HepG2 (cell line): ENCODE results near the gene TBCD. TPM values are rescaled to one million over a fixed set of nuclear protein-coding genes. Genes with fewer than 3 reads are reported as not detected.

Experiments
- ATAC-seq: fragments of 200-7000 bp; cut with Tn5 transposase; 3 replicates; pipeline ENCODE4 v1.9.1; 2020; ENCODE audit warnings: mild to moderate bottlenecking, moderate library complexity
- BruUV-seq: library from RNA; stranded (reverse); fragments of 400-500 nt; replicated peaks from 2 replicates; lab custom pipeline; 2021; lab: Mats Ljungman, UMichigan
- CTCF ChIA-PET: fragments of 300-600 bp; formaldehyde crosslinking; extraction: SDS; loops from one replicate; lab custom pipeline; 2021; ENCODE audit warnings: low total read pairs, inconsistent platforms, low intra/inter-chr PET ratio; lab: Yijun Ruan, JAX
- POLR2A ChIA-PET: fragments of 350-600 bp; sonication (Branson Sonifier 250); formaldehyde crosslinking; loops from one replicate; lab custom pipeline; 2020; ENCODE audit warnings: antibody characterized with exemption, inconsistent platforms; lab: Yijun Ruan, JAX
- DNase-seq: peaks from one replicate; pipeline ENCODE4 v3.0.0-alpha.2; 2015; ENCODE audit warnings: low spot score
- FAIRE-seq: peaks from 3 replicates; lab custom pipeline; 2011; peaks lifted over from hg19 to GRCh38; lab: Jason Lieb, UNC
- H2AFZ ChIP-seq: one replicate; pipeline ENCODE4 v1.6.1; 2011; ENCODE audit warnings: low read length, inconsistent platforms
- H3K27ac ChIP-seq: fragments of 300-600 bp; 3 replicates; pipeline ENCODE4 v1.8.0; 2011; ENCODE audit warnings: mixed run types, mild to moderate bottlenecking, mixed read lengths, low read length, inconsistent platforms; ENCODE audit not compliant: insufficient read depth; ENCODE audit errors: extremely low read length
- H3K27me3 ChIP-seq, 2 experiments: fragments of 200-600 bp in 1 of 2; 2 replicates in 1 of 2; 3 replicates in 1 of 2; pipeline versions ENCODE4 v1.6.0 to v1.8.0; 2011; ENCODE audit warnings: low read length in 2 of 2, mild to moderate bottlenecking in 2 of 2, moderate library complexity in 2 of 2, inconsistent platforms in 1 of 2; ENCODE audit not compliant: insufficient read depth in 2 of 2, control insufficient read depth in 1 of 2
- H3K36me3 ChIP-seq, 2 experiments: fragments of 200-600 bp in 1 of 2; replicated peaks in 1 of 2; 2 replicates in 1 of 2; 3 replicates in 1 of 2; pipeline versions ENCODE4 v1.5.1 to v1.8.0; 2011; ENCODE audit warnings: low read length in 2 of 2, inconsistent platforms in 1 of 2; ENCODE audit not compliant: insufficient read depth in 2 of 2, control insufficient read depth in 1 of 2
- H3K4me1 ChIP-seq: 2 replicates; pipeline ENCODE4 v1.5.1; 2012; ENCODE audit warnings: low read length, inconsistent platforms; ENCODE audit not compliant: insufficient read depth
- H3K4me2 ChIP-seq: 2 replicates; pipeline ENCODE4 v1.6.0; 2011; ENCODE audit warnings: low read depth, low read length, inconsistent platforms
- H3K4me3 ChIP-seq, 3 experiments: fragments of 200-600 bp in 1 of 3; sonication (generic), shearing (Covaris generic) in 1 of 3; replicated peaks in 1 of 3; 2 replicates each; pipeline ENCODE4 v1.5.1; 2011 to 2016; ENCODE audit warnings: low read length in 3 of 3, inconsistent platforms in 2 of 3, low read depth in 2 of 3, mild to moderate bottlenecking in 2 of 3, control low read depth in 1 of 3, mixed read lengths in 1 of 3; ENCODE audit not compliant: insufficient read depth in 1 of 3
- H3K79me2 ChIP-seq: one replicate; pipeline ENCODE4 v1.6.1; 2011; ENCODE audit warnings: low read length, inconsistent platforms; ENCODE audit not compliant: insufficient read depth
- H3K9ac ChIP-seq: 2 replicates; pipeline ENCODE4 v1.6.0; 2011; ENCODE audit warnings: mild to moderate bottlenecking, low read depth, low read length, inconsistent platforms; ENCODE audit not compliant: insufficient read depth
- H3K9me3 ChIP-seq: 2 replicates; pipeline ENCODE4 v1.5.1; 2012; ENCODE audit warnings: mild to moderate bottlenecking, low read length
- H4K20me1 ChIP-seq: 2 replicates; pipeline ENCODE4 v1.6.0; 2011; ENCODE audit warnings: inconsistent platforms, mild to moderate bottlenecking, low read length, moderate library complexity; ENCODE audit not compliant: insufficient read depth
- FOXO1 ChIP-seq: sonication (generic); formaldehyde crosslinking; IDR thresholded peaks from 2 replicates; pipeline ENCODE4 v1.4.0; 2020; ENCODE audit warnings: missing genetic modification reagents
- NCOA2 ChIP-seq: sonication (generic); formaldehyde crosslinking; IDR thresholded peaks from 2 replicates; pipeline ENCODE4 v1.8.0; 2022; ENCODE audit warnings: inconsistent platforms
- ZFP62 ChIP-seq: sonication (generic); formaldehyde crosslinking; IDR thresholded peaks from 2 replicates; pipeline ENCODE4 v1.4.0; 2020; ENCODE audit warnings: missing genetic modification reagents
- ZNF234 ChIP-seq: sonication (generic); formaldehyde crosslinking; conservative IDR thresholded peaks from 2 replicates; pipeline ENCODE4 v1.5.1; 2020; ENCODE audit warnings: mild to moderate bottlenecking, missing genetic modification reagents
- ZNF562 ChIP-seq: sonication (generic); formaldehyde crosslinking; IDR thresholded peaks from 2 replicates; pipeline ENCODE4 v1.8.0; 2022; ENCODE audit warnings: missing genetic modification reagents, borderline replicate concordance
- WGBS: methylation state at CpG from one replicate; pipeline ENCODE4 v1.1.6; 2017; ENCODE audit warnings: low lambda C conversion rate; 5-methylcytosine and 5-hydroxymethylcytosine counted together
- in situ Hi-C: cut with HindIII; loops from 2 replicates; pipeline ENCODE4 v1.10.0; 2017; ENCODE audit warnings: low pct_unique_long_range_greater_than_20kb; ENCODE audit not compliant: extremely low pct_ligation_motif_present
- intact Hi-C: fragments of 100-400 bp; cut with micrococcal nuclease; formaldehyde crosslinking; loops from one replicate; pipeline ENCODE4 v1.10.0; 2022; ENCODE audit not compliant: unreplicated experiment
- polyA plus RNA-seq, 8 experiments: library from polyadenylated mRNA; depleted of rRNA in 3 of 8; stranded (reverse) in 7 of 8; unstranded in 1 of 8; fragments of >200 nt; fragmentation: Illumina TruSeq in 4 of 8; extraction: Trizol in 4 of 8; gene quantifications; 2 replicates each; pipeline versions ENCODE4 v1.2.1 to v1.2.3, GENCODE V29; 2011 to 2016; ENCODE audit warnings: low read depth in 4 of 8, missing spikeins in 1 of 8, mixed read lengths in 1 of 8; ENCODE audit not compliant: insufficient read depth in 1 of 8
- total RNA-seq, 5 experiments: library from RNA; depleted of rRNA; stranded (reverse); fragments of >200 nt; fragmentation: Illumina TruSeq; extraction: Trizol; gene quantifications; 2 replicates each; pipeline ENCODE4 v1.2.3, GENCODE V29; 2016; ENCODE audit warnings: low read depth in 1 of 5
- TF ChIP-seq, protein P1 (sequence below): sonication (generic); formaldehyde crosslinking; IDR thresholded peaks from 2 replicates; pipeline ENCODE4 v1.4.0; 2020; ENCODE audit warnings: low read depth, missing genetic modification reagents

TBCD gene
- total and polyA plus RNA-seq, 2 of the 13 experiments (the other 11 are each of a cell fraction or from before 2014, with no cell fraction given) = 33.9 to 54.8 TPM

DNA sequence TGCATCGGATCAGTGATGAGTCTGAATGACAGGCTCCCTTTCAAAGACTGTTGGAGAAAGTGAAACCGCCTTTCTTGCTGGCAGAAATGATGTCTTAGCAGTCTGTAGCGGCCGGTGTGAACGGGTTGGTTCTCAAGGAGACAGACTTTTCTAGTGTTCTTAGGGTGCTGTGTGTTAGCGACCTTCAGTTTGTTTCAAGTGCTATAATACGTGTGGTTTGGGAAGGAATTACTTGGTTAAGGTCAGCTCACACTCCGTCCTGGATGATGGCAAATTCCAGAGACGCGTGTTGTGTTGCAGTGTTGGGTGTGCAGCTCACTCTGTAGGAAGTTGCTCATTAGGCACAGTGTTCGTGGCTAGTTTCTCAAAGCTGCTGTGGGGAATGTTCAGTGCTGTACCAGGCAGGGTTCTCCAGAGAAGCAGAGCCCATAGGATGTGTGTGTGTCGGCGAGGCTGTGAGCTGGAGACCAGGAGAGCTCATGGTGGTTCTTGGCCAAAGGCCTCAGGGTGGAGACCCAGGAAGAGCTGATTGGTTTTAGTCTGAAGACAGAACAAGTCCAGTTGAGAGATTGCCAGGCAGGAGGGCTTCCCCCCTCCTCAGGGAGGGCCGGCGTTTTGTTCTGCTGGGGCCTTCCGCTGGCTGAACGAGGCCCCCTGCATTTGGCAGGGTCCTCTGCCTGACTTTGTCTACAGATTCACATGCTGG, 50.4 kb downstream of the TBCD start (continued):
- TF ChIP-seq ZNF562 (CRISPR knock-in tag) = no peak
- no peak for TF ChIP-seq NCOA2
- no peak for TF ChIP-seq FOXO1

DNA sequence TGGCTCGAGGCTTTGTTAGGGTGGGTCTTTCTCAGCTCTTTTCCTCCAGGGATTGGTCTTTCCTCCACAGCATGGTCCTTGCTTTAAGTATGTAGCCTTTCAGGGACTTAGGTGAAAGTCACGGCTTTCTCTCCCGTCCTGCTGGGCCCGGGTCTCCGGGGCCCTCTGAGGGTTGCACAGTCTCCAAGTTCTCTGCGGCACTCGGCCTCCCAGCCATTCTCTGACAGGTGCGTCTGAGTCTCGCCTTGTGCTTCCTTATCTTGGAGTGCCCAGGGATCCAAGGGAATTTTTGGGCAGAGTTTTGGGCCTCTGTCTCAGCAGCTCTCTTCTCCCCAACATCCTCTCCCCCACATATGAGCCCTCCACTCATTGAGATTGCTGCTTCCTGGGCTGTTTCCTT, 51.3 kb downstream of the TBCD start:
- TF ChIP-seq ZFP62 (CRISPR knock-in tag) = no peak
- no peak for TF ChIP-seq ZNF234
- TF ChIP-seq, protein P1, sequence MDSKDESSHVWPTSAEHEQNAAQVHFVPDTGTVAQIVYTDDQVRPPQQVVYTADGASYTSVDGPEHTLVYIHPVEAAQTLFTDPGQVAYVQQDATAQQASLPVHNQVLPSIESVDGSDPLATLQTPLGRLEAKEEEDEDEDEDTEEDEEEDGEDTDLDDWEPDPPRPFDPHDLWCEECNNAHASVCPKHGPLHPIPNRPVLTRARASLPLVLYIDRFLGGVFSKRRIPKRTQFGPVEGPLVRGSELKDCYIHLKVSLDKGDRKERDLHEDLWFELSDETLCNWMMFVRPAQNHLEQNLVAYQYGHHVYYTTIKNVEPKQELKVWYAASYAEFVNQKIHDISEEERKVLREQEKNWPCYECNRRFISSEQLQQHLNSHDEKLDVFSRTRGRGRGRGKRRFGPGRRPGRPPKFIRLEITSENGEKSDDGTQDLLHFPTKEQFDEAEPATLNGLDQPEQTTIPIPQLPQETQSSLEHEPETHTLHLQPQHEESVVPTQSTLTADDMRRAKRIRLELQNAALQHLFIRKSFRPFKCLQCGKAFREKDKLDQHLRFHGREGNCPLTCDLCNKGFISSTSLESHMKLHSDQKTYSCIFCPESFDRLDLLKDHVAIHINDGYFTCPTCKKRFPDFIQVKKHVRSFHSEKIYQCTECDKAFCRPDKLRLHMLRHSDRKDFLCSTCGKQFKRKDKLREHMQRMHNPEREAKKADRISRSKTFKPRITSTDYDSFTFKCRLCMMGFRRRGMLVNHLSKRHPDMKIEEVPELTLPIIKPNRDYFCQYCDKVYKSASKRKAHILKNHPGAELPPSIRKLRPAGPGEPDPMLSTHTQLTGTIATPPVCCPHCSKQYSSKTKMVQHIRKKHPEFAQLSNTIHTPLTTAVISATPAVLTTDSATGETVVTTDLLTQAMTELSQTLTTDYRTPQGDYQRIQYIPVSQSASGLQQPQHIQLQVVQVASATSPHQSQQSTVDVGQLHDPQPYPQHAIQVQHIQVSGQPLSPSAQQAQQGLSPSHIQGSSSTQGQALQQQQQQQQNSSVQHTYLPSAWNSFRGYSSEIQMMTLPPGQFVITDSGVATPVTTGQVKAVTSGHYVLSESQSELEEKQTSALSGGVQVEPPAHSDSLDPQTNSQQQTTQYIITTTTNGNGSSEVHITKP (CRISPR knock-in tag) = no peak
- POLR2A ChIA-PET = no interaction called here
- BruUV-seq = no TSS peak
- no peaks in the 10 kb centered on the region for H4K20me1 ChIP-seq
- peaks cover 23 to 47% of the 10 kb centered on the region in 2 experiments for H3K36me3 ChIP-seq
- H2AFZ ChIP-seq = no peak overlapping the region
- no peak overlapping the region for H3K27ac ChIP-seq
- no peaks in the 10 kb centered on the region for H3K4me1 ChIP-seq
- ATAC-seq (no peak), FAIRE-seq (no peak), DNase-seq (no peak)
- intact Hi-C loops (no loop called here), in situ Hi-C loops (no loop called here)
- no peaks in the 10 kb centered on the region for H3K27me3 ChIP-seq
- CTCF ChIA-PET = no interaction called here
- H3K4me2 ChIP-seq = no peak overlapping the region
- no peaks in the 10 kb centered on the region for H3K79me2 ChIP-seq
- H3K4me3 ChIP-seq = no peak overlapping the region
- no peaks in the 10 kb centered on the region for H3K9me3 ChIP-seq
- no peak overlapping the region for H3K9ac ChIP-seq
- WGBS = 95% methylated on average over 9 of the region's 9 CpGs
